Stomach (tissue), 9 donors: ENCODE results near the gene HDAC9. TPM values are rescaled to one million over a fixed set of nuclear protein-coding genes. Genes with fewer than 3 reads are reported as not detected.

Experiments used
- DNase-seq, 2 donors: peaks; one replicate each; pipeline versions ENCODE4 v3.0.0 to v3.0.0-alpha.2; 2013 to 2019
- H3K27ac ChIP-seq, 5 donors: fragments of 200-600 bp in 4 of 5; sonication (generic) in 4 of 5; one replicate each; pipeline ENCODE4 v1.5.1; 2013 to 2019; ENCODE audit warnings: mild to moderate bottlenecking in 1 of 5, moderate library complexity in 1 of 5
- H3K27me3 ChIP-seq, 3 donors: fragments of 200-600 bp; sonication (generic); one replicate each; pipeline ENCODE4 v1.5.1; 2017 to 2019; ENCODE audit warnings: mixed run types in 1 of 3
- H3K36me3 ChIP-seq, 4 donors: fragments of 200-600 bp; sonication (generic); 1 replicate in 3 of 4; 2 replicates in 1 of 4; pipeline ENCODE4 v1.5.1; 2016 to 2019
- H3K4me1 ChIP-seq, 4 donors: fragments of 200-600 bp; sonication (generic); one replicate each; pipeline ENCODE4 v1.5.1; 2016 to 2019
- H3K4me3 ChIP-seq, 4 donors: fragments of 200-600 bp; sonication (generic) in 3 of 4; one replicate each; pipeline ENCODE4 v1.5.1; 2016 to 2019; ENCODE audit warnings: mild to moderate bottlenecking in 1 of 4
- H3K9me3 ChIP-seq, 4 donors: fragments of 200-600 bp; sonication (generic); one replicate each; pipeline ENCODE4 v1.5.1; 2016 to 2019
- EP300 ChIP-seq: sonication (generic); formaldehyde crosslinking; IDR thresholded peaks from one replicate; pipeline ENCODE4 v1.6.1; 2017; ENCODE audit warnings: antibody characterized with exemption
- WGBS, 5 donors: extraction: QIAGEN DNeasy Blood & Tissue Kit in 3 of 5; methylation state at CpG; one replicate each; pipeline versions ENCODE4 v1.1.5 to v1.1.7; 2013 to 2018; 5-methylcytosine and 5-hydroxymethylcytosine counted together
- intact Hi-C: fragments of 100-400 bp; cut with DNase I; formaldehyde crosslinking; loops from one replicate; pipeline ENCODE4 v1.15.1; 2023; ENCODE audit warnings: low total_unique reads
- polyA plus RNA-seq, 3 donors: library from polyadenylated mRNA; stranded (reverse); fragments of 200-250 nt; gene quantifications; one replicate each; pipeline ENCODE4 v1.2.3, GENCODE V29; 2013
- small RNA-seq, 4 donors: library from RNA; depleted of rRNA; stranded (forward); fragments of <200 nt; gene quantifications; one replicate each; pipeline ENCODE3, GENCODE V24; 2016
- total RNA-seq, 5 donors: library from RNA; depleted of rRNA; stranded (reverse); fragments of >200 nt; gene quantifications; one replicate each; pipeline versions ENCODE4 v1.1.0 to v1.2.3, GENCODE V29; 2014 to 2016
- TF ChIP-seq, protein P1 (sequence below), 7 experiments: fragments of 450-650 bp in 4 of 7; fragments of 200-600 bp in 3 of 7; sonication (generic) in 3 of 7; IDR thresholded peaks; one replicate each; pipeline ENCODE4 v1.5.1; 2016 to 2019; ENCODE audit warnings: antibody characterized with exemption in 7 of 7, control low read depth in 2 of 7, mild to moderate bottlenecking in 1 of 7
- donor health status: healthy with polysubstance abuse.
- donor health status: Bipolar disorder and iron deficiency.
- donor health status: healthy.

HDAC9 gene
- total and polyA plus RNA-seq, 8 donors = 1.4 to 60.0 (median 9.8) TPM

GRCh38 chr7:19051767-19052375 lies 556.3 kb downstream of the HDAC9 start:
- peaks cover 0 to 6% (median 0%) of the 10 kb centered on the region in 4 donors for H3K9me3 ChIP-seq
- 63 to 72% (median 68%) methylated on average over 7 of the region's 7 CpGs for WGBS, 5 donors
- H3K4me3 ChIP-seq = no peak overlapping the region
- intact Hi-C loops = no loop called here
- no peak overlapping the region for H3K27ac ChIP-seq
- TF ChIP-seq EP300 = no peak
- TF ChIP-seq, protein P1, sequence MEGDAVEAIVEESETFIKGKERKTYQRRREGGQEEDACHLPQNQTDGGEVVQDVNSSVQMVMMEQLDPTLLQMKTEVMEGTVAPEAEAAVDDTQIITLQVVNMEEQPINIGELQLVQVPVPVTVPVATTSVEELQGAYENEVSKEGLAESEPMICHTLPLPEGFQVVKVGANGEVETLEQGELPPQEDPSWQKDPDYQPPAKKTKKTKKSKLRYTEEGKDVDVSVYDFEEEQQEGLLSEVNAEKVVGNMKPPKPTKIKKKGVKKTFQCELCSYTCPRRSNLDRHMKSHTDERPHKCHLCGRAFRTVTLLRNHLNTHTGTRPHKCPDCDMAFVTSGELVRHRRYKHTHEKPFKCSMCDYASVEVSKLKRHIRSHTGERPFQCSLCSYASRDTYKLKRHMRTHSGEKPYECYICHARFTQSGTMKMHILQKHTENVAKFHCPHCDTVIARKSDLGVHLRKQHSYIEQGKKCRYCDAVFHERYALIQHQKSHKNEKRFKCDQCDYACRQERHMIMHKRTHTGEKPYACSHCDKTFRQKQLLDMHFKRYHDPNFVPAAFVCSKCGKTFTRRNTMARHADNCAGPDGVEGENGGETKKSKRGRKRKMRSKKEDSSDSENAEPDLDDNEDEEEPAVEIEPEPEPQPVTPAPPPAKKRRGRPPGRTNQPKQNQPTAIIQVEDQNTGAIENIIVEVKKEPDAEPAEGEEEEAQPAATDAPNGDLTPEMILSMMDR (IDR thresholded peaks at IDR 0.05) = peak in 4 of 7 experiments; percentile 42 to 85 (median 74)
- no peaks in the 10 kb centered on the region for H3K36me3 ChIP-seq
- DNase-seq = peak; percentile 32 to 37
- H3K4me1 ChIP-seq = no peaks in the 10 kb centered on the region
- H3K27me3 ChIP-seq = no peaks in the 10 kb centered on the region

Small RNAs within 50 kb of the gene (small RNA-seq; reads per million reads assigned to genes)
- 0 reads per million in 4 donors for gene RN7SKP266
